ENCODE measurements around the gene GNG12.

The GNG12 gene

GRCh38 chr1:67755160-67755559, 78.1 kb downstream of the GNG12 start:
- DNase-seq (ENCODE audit: low read depth in 2 of 3, low spot score in 1 of 3): no peak

DNA sequence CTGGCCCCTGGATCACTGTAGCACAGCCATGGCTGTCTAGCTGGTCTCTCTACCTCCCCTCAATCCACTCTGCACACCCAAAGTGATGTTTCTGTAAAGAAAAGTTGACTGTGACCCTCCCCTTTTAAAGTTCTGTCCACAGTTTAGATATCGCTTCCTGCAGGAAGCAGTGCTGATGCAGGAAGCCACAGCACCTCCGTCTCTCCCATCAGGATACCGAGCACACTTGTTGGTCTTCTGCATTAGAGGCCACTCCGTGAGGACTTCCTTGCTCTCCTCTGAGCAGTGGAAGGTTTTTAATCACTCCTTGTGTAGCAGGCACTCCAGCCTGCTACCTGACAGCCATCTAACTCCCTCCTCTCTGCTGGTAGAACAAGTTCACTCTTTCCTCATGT, 78.7 kb downstream of the GNG12 start:
- DNase-seq (ENCODE audit: low read depth in 2 of 3, low spot score in 1 of 3): no peak

DNA sequence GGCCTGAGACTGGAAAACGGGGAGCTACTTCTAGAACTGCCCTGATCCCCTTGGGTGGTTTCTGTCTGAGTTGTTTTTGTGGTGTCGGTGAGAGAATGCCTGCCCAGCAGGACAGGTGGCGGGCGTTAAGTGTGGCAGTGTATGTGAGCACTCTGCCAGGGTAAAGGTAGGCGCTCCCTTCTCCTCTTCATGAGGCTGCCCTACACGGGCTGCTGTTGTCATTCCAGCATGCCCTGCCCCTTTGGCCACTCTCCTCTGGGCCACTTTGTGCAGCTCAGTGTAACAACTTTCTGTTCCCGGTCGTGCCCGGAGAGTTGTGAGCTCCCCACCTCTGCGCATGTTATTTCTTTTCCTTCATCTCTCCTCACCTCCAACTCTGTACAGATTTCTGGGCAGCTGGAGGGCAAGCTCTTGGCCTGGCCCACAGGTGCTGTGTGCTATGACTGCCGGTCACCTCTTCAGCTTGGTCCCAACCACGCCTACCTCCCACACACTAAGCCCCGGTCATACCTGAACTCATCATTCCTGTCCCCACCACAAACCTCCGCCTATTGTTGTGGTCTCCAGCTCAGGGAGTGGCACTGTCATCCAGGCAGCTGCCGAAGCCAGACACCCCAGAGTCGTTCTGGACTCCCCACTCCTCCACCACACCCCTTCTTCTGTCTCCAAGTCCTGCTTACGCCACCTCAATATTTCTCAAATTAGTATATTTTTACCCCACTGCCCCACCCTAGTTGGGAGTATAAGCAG, 79.3 kb downstream of the GNG12 start:
- DNase-seq (ENCODE audit: low read depth in 2 of 3, low spot score in 1 of 3): peak in 1 of 3 donors; percentile 11

DNA sequence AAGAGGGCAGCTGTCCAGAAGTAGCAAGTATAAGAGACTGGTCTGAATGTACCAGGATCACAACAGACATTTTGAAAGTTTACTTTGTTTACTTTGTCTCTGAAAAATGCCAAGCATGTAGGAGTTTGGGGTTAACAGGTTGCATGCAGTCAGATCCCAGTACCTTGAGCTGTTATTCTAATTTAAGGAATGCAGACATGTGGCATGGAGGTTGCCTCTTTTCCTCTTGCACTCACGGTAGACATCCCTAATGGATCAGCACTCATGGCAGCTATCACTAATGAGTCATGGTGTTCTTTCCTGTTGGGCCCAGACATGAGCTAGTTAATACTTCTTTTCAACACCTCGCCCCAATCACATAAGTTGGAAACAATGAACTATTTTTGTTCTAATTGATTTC, 81.0 kb downstream of the GNG12 start:
- DNase-seq (ENCODE audit: low read depth in 2 of 3, low spot score in 1 of 3): no peak

DNA sequence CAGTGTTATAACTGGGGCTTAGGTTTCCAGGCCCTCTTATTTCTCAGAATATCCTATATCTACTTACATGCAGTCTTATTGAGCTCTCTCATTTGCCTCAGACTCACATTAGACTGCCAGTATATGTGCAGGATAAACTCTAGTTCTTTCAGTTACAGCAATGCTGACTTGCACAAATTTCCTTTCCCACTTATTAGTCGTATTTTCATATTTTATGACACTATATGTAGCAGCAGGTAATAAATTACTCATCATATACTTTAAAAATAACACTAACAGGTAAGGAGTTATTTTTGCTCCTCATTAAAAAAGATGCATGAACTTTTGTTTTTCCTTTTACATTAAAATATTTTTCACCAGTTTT, 82.6 kb downstream of the GNG12 start:
- DNase-seq (ENCODE audit: low read depth in 2 of 3, low spot score in 1 of 3): no peak

GRCh38 chr1:67749844-67750690, 83.2 kb downstream of the GNG12 start:
- DNase-seq (ENCODE audit: low read depth in 2 of 3, low spot score in 1 of 3): no peak

DNA sequence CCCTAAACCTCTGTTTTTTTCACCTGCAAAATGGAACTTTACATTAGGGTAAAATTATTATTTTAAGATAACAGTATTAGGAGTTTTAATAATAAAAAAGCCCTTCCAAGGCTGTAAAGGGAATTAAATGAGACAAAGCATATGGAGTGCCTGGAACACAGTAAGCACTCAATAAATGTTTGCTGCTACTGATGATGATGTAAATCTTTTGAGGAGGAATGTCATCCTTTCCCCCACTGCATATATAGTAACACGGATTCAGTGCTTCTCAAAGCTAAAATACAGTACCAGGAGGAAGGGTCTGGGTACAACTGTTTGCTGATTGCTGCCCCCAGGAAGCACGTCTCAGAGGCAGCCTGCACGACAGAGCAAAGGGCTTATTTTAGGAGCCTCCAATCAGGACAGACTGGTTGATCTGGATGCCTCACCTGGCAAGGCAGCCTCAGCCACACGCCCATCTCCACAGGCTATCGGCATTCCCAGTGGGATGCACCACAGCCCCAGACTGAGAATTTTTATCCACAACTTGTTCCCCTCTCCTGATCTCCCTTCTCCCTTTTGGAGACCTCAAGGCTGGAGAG, 83.9 kb downstream of the GNG12 start:
- no peak for DNase-seq (ENCODE audit: low read depth in 2 of 3, low spot score in 1 of 3)

- no peak for DNase-seq (ENCODE audit: low read depth in 2 of 3, low spot score in 1 of 3)
Observed at GRCh38 chr1:67748630-67749029, 84.6 kb downstream of the GNG12 start.

GRCh38 chr1:67747671-67748546, 85.4 kb downstream of the GNG12 start:
- DNase-seq (ENCODE audit: low read depth in 2 of 3, low spot score in 1 of 3): no peak

- DNase-seq (ENCODE audit: low read depth in 2 of 3, low spot score in 1 of 3): no peak
Observed at GRCh38 chr1:67745875-67746698, 87.2 kb downstream of the GNG12 start.

DNA sequence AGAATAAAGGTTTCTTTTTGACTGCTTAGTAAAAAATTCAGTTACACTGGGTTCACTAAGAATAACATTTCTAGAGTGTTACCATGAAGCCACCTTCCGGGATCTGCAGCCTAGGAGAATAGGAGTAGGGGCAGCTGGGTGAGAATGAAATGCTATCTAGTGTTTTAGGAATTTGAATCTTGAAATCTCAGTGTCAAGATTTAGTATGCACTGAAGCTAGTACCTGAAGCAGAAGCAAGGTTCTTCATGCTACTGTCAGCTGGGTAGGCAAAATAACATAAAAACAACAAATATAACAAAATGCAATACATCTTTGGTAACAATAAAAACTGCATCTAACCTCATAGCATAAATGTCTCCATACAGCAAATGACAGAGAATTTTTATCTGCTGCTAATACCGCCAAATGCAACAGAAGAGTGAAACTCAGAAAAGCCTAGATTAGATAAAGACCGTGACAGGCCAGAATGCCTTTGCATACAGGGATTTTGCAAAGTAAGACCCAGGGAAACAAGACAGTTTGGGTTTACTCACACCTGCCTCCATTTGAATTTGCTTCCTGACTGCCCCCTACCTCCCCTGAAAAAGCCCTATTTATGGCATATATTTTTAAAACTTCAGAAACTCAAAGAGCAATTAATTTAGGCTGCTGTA, 90.1 kb downstream of the GNG12 start:
- no peak for DNase-seq (ENCODE audit: low read depth in 2 of 3, low spot score in 1 of 3)

DNA sequence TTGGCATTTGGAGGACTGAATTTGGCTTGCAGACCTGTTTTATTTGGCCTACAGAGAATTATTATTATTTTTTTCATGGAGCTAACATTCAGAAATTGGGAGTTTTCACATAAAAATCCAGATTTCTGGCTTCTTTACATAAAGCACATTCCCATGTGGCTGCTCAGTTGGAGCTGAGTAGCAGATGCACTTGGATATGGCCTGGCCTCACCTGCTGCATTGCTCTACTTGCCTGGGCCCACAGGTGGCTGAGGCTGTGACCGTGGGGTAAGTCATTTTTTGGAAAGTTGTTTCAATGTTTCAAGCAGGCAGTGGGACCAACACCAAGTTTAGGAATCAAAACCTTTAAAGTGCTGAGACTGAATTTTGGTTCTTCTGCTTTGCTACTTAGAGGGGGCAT, 91.5 kb downstream of the GNG12 start:
- no peak for DNase-seq (ENCODE audit: low read depth in 2 of 3, low spot score in 1 of 3)

DNA sequence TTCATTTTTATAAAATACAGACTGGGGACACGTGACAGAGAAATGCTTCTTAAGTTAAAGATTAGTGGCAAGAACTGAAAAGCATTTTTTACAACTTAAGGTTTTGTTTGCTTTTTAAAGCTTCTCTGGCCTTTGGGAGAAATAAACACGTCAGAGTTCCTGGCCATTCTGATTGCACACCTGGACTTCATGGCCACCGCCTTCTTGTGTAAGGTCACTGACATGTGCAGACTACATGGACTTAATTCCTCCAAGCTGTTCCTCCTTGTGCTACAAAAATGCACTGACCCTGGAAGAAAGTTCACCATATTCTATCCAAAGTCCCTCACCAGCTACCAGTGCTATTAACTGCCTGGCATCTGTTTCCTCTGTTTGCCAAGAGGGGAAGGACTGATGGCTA, 92.1 kb downstream of the GNG12 start:
- no peak for DNase-seq (ENCODE audit: low read depth in 2 of 3, low spot score in 1 of 3)

GRCh38 chr1:67740543-67740942, 92.7 kb downstream of the GNG12 start:
- no peak for DNase-seq (ENCODE audit: low read depth in 2 of 3, low spot score in 1 of 3)

GRCh38 chr1:67739361-67739760, 93.9 kb downstream of the GNG12 start:
- DNase-seq (ENCODE audit: low read depth in 2 of 3, low spot score in 1 of 3): no peak

DNA sequence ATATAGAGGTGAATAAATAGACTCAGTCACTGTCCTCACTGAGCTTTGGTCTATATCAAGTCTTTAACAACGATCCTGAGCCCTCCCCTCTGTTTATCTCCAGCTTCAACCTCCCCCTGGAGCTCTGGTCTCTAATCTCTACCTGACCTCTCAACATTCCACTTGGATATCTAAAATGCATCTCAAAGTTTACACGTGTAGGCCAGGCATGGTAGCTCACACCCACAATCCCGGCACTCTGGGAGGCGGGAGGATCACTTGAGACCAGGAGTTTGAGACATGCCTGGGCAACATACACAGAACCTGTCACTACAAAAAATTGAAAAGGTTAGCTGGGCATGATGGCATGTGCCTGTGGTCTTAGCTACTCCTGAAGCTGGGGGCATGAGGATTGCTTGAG, 94.9 kb downstream of the GNG12 start:
- DNase-seq (ENCODE audit: low read depth in 2 of 3, low spot score in 1 of 3): no peak

DNA sequence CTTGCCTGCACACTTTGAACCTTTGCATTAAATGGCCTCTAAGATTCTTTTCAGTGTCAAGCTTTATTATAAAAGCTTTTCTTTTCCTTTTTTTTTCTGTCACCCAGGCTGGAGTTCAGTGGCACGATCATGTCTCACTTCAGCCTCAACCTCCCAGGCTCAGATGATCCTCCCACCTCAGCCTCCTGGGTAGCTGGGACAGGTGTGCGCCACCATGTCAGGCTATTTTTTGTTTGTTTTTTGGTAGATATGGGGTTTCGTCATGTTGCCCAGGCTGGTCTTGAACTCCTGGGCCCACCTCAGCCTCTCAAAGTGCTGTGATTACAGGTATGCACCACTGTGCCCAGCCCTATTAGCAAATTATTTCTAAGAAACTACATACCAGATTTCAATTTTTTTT, 95.4 kb downstream of the GNG12 start:
- DNase-seq (ENCODE audit: low read depth in 2 of 3, low spot score in 1 of 3): no peak

GRCh38 chr1:67736750-67737149, 96.5 kb downstream of the GNG12 start:
- no peak for DNase-seq (ENCODE audit: low read depth in 2 of 3, low spot score in 1 of 3)

DNA sequence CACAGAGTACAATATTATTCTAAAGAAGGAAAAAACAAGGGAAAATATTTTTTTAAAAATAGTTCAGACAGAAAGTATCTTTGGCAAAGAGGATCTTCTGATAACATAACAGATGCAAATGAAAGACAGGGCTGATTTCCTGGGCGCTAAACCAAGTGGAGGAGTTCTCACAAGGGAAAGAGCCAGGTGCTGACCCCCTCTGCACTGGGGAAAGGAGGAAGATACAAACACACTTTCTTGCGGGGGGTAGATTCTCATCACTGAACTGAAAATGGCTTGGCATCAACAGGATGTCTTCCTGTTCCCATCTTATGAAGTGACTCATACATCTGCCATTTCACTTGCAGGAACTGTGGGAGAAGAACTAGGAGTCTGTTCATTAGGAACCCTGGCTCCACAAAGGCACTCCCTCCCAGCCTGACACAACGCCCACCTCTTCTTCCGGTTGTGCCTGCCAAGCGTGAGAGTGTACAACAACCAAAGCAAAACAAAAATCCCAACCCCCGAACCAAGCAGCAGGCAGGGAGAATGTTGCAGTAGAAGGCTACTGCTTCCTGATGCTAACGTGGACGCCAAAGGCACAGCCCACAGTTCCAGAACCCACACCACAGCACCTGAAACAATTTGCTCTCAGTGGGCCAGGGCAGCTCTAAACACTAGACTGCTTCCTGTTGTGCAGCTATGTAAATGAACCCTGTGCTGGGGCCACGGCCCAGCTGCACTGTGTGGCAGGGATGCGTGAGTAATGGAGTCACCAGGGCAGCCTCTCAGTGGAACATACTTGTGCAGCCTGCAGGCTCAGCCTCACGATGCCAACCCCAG, 97.2 kb downstream of the GNG12 start:
- peak in 2 of 3 donors; percentile 26 to 35 for DNase-seq (ENCODE audit: low read depth in 2 of 3, low spot score in 1 of 3)
